C4-2B (cell line): ENCODE measurements around the gene RSRC1.

Source experiments
- CTCF ChIP-seq: fragments of 450-650 bp; conservative IDR thresholded peaks from 2 replicates; pipeline ENCODE4 v1.5.1; 2017; ENCODE audit warnings: mild to moderate bottlenecking
- ZFX ChIP-seq: fragments of 450-650 bp; IDR thresholded peaks from 2 replicates; pipeline ENCODE4 v1.6.1; 2017

GRCh38 chr3:158456114-158456513 lies 346.2 kb downstream of the RSRC1 start:
- TF ChIP-seq CTCF (no peak), ZFX (no peak)
